ENCODE measurements around the gene FBXW2.

GRCh38 chr9:120829650-120830049, 36.4 kb upstream of the FBXW2 start:
- TF ChIP-seq CTCF (IDR thresholded peaks at IDR 0.05) (no peak), ZFX (IDR thresholded peaks at IDR 0.05; ENCODE audit: borderline replicate concordance) (no peak)

Measured in 22Rv1 (cell line).